H9 (cell line): ENCODE results near the gene PRLHR. TPM values are rescaled to one million over a fixed set of nuclear protein-coding genes. Genes with fewer than 3 reads are reported as not detected.

Experiments
- DNase-seq: peaks from one replicate; pipeline ENCODE4 v3.0.0-alpha.2; 2017
- H2AFZ ChIP-seq: one replicate; pipeline ENCODE4 v1.6.1; 2013; ENCODE audit warnings: mild to moderate bottlenecking, low read length, control low read depth, moderate library complexity
- H2AK5ac ChIP-seq: 2 replicates; pipeline ENCODE4 v1.6.1; 2013; ENCODE audit warnings: low read length, control low read depth, mixed read lengths; ENCODE audit not compliant: insufficient read length
- H2BK120ac ChIP-seq: one replicate; pipeline ENCODE4 v1.6.1; 2013; ENCODE audit warnings: low read depth, mild to moderate bottlenecking, low read length, control low read depth, inconsistent platforms; ENCODE audit not compliant: poor library complexity, severe bottlenecking
- H2BK12ac ChIP-seq: 2 replicates; pipeline ENCODE4 v1.6.1; 2013; ENCODE audit warnings: low read length, control low read depth, mixed read lengths, low read depth; ENCODE audit not compliant: insufficient read length
- H2BK15ac ChIP-seq: 2 replicates; pipeline ENCODE4 v1.6.1; 2013; ENCODE audit warnings: low read depth, low read length, control low read depth
- H2BK20ac ChIP-seq: one replicate; pipeline ENCODE4 v1.6.1; 2013; ENCODE audit warnings: low read depth, mild to moderate bottlenecking, low read length, control low read depth, inconsistent platforms; ENCODE audit not compliant: poor library complexity, severe bottlenecking
- H2BK5ac ChIP-seq: 2 replicates; pipeline ENCODE4 v1.6.1; 2013; ENCODE audit warnings: low read length, control low read depth, mixed read lengths; ENCODE audit not compliant: insufficient read length
- H3K14ac ChIP-seq: 2 replicates; pipeline ENCODE4 v1.6.1; 2013; ENCODE audit warnings: low read length, control low read depth; ENCODE audit not compliant: insufficient read depth
- H3K18ac ChIP-seq: 2 replicates; pipeline ENCODE4 v1.6.1; 2013; ENCODE audit warnings: low read depth, mild to moderate bottlenecking, mixed read lengths, low read length, control low read depth; ENCODE audit not compliant: insufficient read length
- H3K23ac ChIP-seq: 2 replicates; pipeline ENCODE4 v1.6.1; 2013; ENCODE audit warnings: low read length, control low read depth, mixed read lengths, low read depth; ENCODE audit not compliant: insufficient read length
- H3K23me2 ChIP-seq: 2 replicates; pipeline ENCODE4 v1.6.1; 2013; ENCODE audit warnings: low read depth, mild to moderate bottlenecking, mixed read lengths, low read length, control low read depth; ENCODE audit not compliant: insufficient read length, poor library complexity, severe bottlenecking
- H3K27ac ChIP-seq: 2 replicates; pipeline ENCODE4 v1.5.1; 2013; ENCODE audit warnings: low read length, control low read depth, mixed read lengths, low read depth; ENCODE audit not compliant: insufficient read length
- H3K27me3 ChIP-seq: 2 replicates; pipeline ENCODE4 v1.6.1; 2013; ENCODE audit warnings: low read length, control low read depth, inconsistent platforms; ENCODE audit not compliant: insufficient read depth
- H3K4ac ChIP-seq: 2 replicates; pipeline ENCODE4 v1.6.1; 2013; ENCODE audit warnings: low read depth, mild to moderate bottlenecking, control low read depth, inconsistent platforms, low read length, moderate library complexity
- H3K4me1 ChIP-seq: 2 replicates; pipeline ENCODE4 v1.6.1; 2013; ENCODE audit warnings: low read length, control low read depth, inconsistent platforms; ENCODE audit not compliant: insufficient read depth
- H3K4me2 ChIP-seq: 2 replicates; pipeline ENCODE4 v1.6.1; 2013; ENCODE audit warnings: low read length, control low read depth, mixed read lengths; ENCODE audit not compliant: insufficient read length, insufficient read depth
- H3K56ac ChIP-seq: 2 replicates; pipeline ENCODE4 v1.6.1; 2013; ENCODE audit warnings: low read depth, mild to moderate bottlenecking, mixed read lengths, low read length, control low read depth; ENCODE audit not compliant: insufficient read length
- H3K79me1 ChIP-seq: 2 replicates; pipeline ENCODE4 v1.6.1; 2013; ENCODE audit warnings: low read depth, mild to moderate bottlenecking, moderate library complexity, low read length, control low read depth, inconsistent platforms; ENCODE audit not compliant: insufficient read depth, poor library complexity, severe bottlenecking
- H3K79me2 ChIP-seq: 2 replicates; pipeline ENCODE4 v1.6.1; 2013; ENCODE audit warnings: low read length, control low read depth, inconsistent platforms; ENCODE audit not compliant: insufficient read depth
- H3K9ac ChIP-seq: 2 replicates; pipeline ENCODE4 v1.6.1; 2013; ENCODE audit warnings: low read length, control low read depth, mixed read lengths; ENCODE audit not compliant: insufficient read length; ENCODE audit errors: extremely low read depth
- H3K9me3 ChIP-seq: one replicate; pipeline ENCODE4 v1.6.1; 2013; ENCODE audit warnings: low read depth, low read length, inconsistent platforms; ENCODE audit not compliant: control insufficient read depth
- H3T11ph ChIP-seq: one replicate; pipeline ENCODE4 v1.6.1; 2013; ENCODE audit warnings: mild to moderate bottlenecking, low read length, control low read depth, inconsistent platforms
- H4K20me1 ChIP-seq: one replicate; pipeline ENCODE4 v1.6.1; 2013; ENCODE audit not compliant: control insufficient read depth, insufficient read length, insufficient read depth
- H4K5ac ChIP-seq: 2 replicates; pipeline ENCODE4 v1.6.1; 2013; ENCODE audit warnings: low read depth, mild to moderate bottlenecking, mixed read lengths, low read length, control low read depth; ENCODE audit not compliant: insufficient read length
- H4K8ac ChIP-seq: replicated peaks from 2 replicates; pipeline ENCODE4 v1.6.1; 2013; ENCODE audit warnings: low read length, control low read depth, mixed read lengths, low read depth; ENCODE audit not compliant: insufficient read length
- H4K91ac ChIP-seq: 2 replicates; pipeline ENCODE4 v1.6.1; 2013; ENCODE audit warnings: low read depth, mild to moderate bottlenecking, moderate library complexity, mixed read lengths, low read length, control low read depth; ENCODE audit not compliant: insufficient read length
- H3K27ac Mint-ChIP-seq, 3 experiments: 2 replicates in 2 of 3; 3 replicates in 1 of 3; pipeline ENCODE4 v1.8.0; 2020 to 2021; ENCODE audit warnings: mixed read lengths in 3 of 3, mild to moderate bottlenecking in 1 of 3, moderate library complexity in 1 of 3
- H3K27me3 Mint-ChIP-seq: 2 replicates; pipeline ENCODE4 v1.8.0; 2021; ENCODE audit warnings: low read depth, mild to moderate bottlenecking, moderate library complexity, mixed read lengths
- H3K36me3 Mint-ChIP-seq, 3 experiments: 2 replicates in 2 of 3; 3 replicates in 1 of 3; pipeline ENCODE4 v1.8.0; 2020 to 2021; ENCODE audit warnings: low read depth in 3 of 3, mixed read lengths in 3 of 3; ENCODE audit not compliant: insufficient read depth in 1 of 3
- H3K4me1 Mint-ChIP-seq, 2 experiments: 2 replicates each; pipeline ENCODE4 v1.8.0; 2020; ENCODE audit warnings: mixed read lengths in 2 of 2
- H3K4me3 Mint-ChIP-seq, 2 experiments: 2 replicates in 1 of 2; 3 replicates in 1 of 2; pipeline ENCODE4 v1.8.0; 2020 to 2021; ENCODE audit warnings: mild to moderate bottlenecking in 2 of 2, mixed read lengths in 2 of 2, moderate library complexity in 1 of 2
- H3K9me3 Mint-ChIP-seq, 2 experiments: 2 replicates in 1 of 2; 3 replicates in 1 of 2; pipeline ENCODE4 v1.8.0; 2020; ENCODE audit warnings: mild to moderate bottlenecking in 2 of 2, mixed read lengths in 2 of 2, moderate library complexity in 1 of 2
- CTCF ChIP-seq: fragments of 200-600 bp; sonication (generic); conservative IDR thresholded peaks from 3 replicates; pipeline ENCODE4 v1.8.0; 2021; ENCODE audit warnings: antibody characterized with exemption, mild to moderate bottlenecking
- WGBS: extraction: QIAGEN DNeasy Blood & Tissue Kit; methylation state at CpG from one replicate; pipeline ENCODE4 v1.1.7; 2013; ENCODE audit warnings: missing lambda C conversion rate, low lambda C conversion rate, mixed read lengths; ENCODE audit not compliant: insufficient read length; ENCODE audit errors: extremely low coverage; 5-methylcytosine and 5-hydroxymethylcytosine counted together
- total RNA-seq: library from RNA; stranded (reverse); gene quantifications from 2 replicates; pipeline ENCODE4 v1.2.1, GENCODE V29; 2021

Gene PRLHR
- total RNA-seq, 1 experiment from 2014 or later = not detected

GRCh38 chr10:118629211-118629610, 33.8 kb upstream of the PRLHR start:
- no peaks in the 10 kb centered on the region for H3K79me1 ChIP-seq
- no peak overlapping the region for H3K9ac ChIP-seq
- H4K5ac ChIP-seq = no peak overlapping the region
- DNase-seq = no peak
- H3K4ac ChIP-seq = no peak overlapping the region
- Mint-ChIP-seq H3K9me3 (no peaks in the 10 kb centered on the region), H3K4me3 (no peak overlapping the region), H3K36me3 (no peaks in the 10 kb centered on the region), H3K27ac (no peak overlapping the region), H3K4me1 (peaks cover 17 to 30% of the 10 kb centered on the region in 2 experiments), H3K27me3 (peaks cover 42% of the 10 kb centered on the region)
- no peak overlapping the region for H2BK15ac ChIP-seq
- H3K4me1 ChIP-seq = no peaks in the 10 kb centered on the region
- no peaks in the 10 kb centered on the region for H3K23me2 ChIP-seq
- H3K9me3 ChIP-seq = no peaks in the 10 kb centered on the region
- no peak overlapping the region for H3K18ac ChIP-seq
- no CpG with 5 or more reads among the region's 3 CpGs for WGBS
- H4K20me1 ChIP-seq = no peaks in the 10 kb centered on the region
- no peaks in the 10 kb centered on the region for H3K79me2 ChIP-seq
- H2BK120ac ChIP-seq = no peak overlapping the region
- H3K27ac ChIP-seq = no peak overlapping the region
- H3K23ac ChIP-seq = no peak overlapping the region
- H2AFZ ChIP-seq = no peak overlapping the region
- H3K14ac ChIP-seq = no peak overlapping the region
- H2BK5ac ChIP-seq = no peak overlapping the region
- H3K4me2 ChIP-seq = no peak overlapping the region
- H2BK12ac ChIP-seq = no peak overlapping the region
- H3T11ph ChIP-seq = no peak overlapping the region
- no peak overlapping the region for H2BK20ac ChIP-seq
- H4K91ac ChIP-seq = no peak overlapping the region
- H3K56ac ChIP-seq = no peak overlapping the region
- TF ChIP-seq CTCF = no peak
- H4K8ac ChIP-seq = no peak overlapping the region
- H2AK5ac ChIP-seq = no peak overlapping the region
- no peaks in the 10 kb centered on the region; the same call in 1 of the 2 replicates for H3K27me3 ChIP-seq
